Naive thymus-derived CD4-positive, alpha-beta T cell (primary cell): ENCODE data around the gene RBMS1. TPM values are rescaled to one million over a fixed set of nuclear protein-coding genes. Genes with fewer than 3 reads are reported as not detected.
A peak's percentile ranks its signal among the peaks of the same experiment; 100 is the strongest.

ENCODE experiments used
- ATAC-seq: fragments of 150-1000 bp; cut with Tn5 transposase; 2 replicates; pipeline ENCODE4 v1.10.0; 2021; ENCODE audit warnings: mild to moderate bottlenecking, moderate library complexity
- CTCF ChIA-PET: fragments of 350-600 bp; sonication (Branson Sonifier 250); formaldehyde crosslinking; loops from one replicate; lab custom pipeline; 2021; ENCODE audit warnings: antibody characterized with exemption; lab: Charles Lee
- POLR2A ChIA-PET: fragments of 350-600 bp; sonication (Branson Sonifier 250); formaldehyde crosslinking; loops from one replicate; lab custom pipeline; 2021; ENCODE audit warnings: antibody characterized with exemption, inconsistent platforms; lab: Charles Lee
- DNase-seq, 9 donors: peaks; one replicate each; pipeline versions ENCODE4 v3.0.0 to v3.0.0-alpha.2; 2020 to 2022; ENCODE audit warnings: mixed read lengths in 1 of 9
- H3K27ac ChIP-seq: one replicate; pipeline ENCODE4 v1.7.0; 2013; ENCODE audit warnings: mild to moderate bottlenecking, low read depth, low read length, moderate library complexity
- H3K27me3 ChIP-seq, 2 donors: one replicate each; pipeline ENCODE4 v1.7.0; 2013; ENCODE audit warnings: low read length in 2 of 2, mild to moderate bottlenecking in 2 of 2, moderate library complexity in 2 of 2; ENCODE audit not compliant: control insufficient read depth in 2 of 2, insufficient read depth in 2 of 2
- H3K36me3 ChIP-seq, 3 experiments: 1 replicate in 2 of 3; 2 replicates in 1 of 3; pipeline ENCODE4 v1.7.0; 2013; ENCODE audit warnings: low read length in 3 of 3, mild to moderate bottlenecking in 3 of 3, moderate library complexity in 1 of 3; ENCODE audit not compliant: insufficient read depth in 3 of 3, control insufficient read depth in 2 of 3
- H3K4me1 ChIP-seq, 2 donors: one replicate each; pipeline ENCODE4 v1.7.0; 2013; ENCODE audit warnings: low read length in 2 of 2, mild to moderate bottlenecking in 2 of 2, moderate library complexity in 1 of 2; ENCODE audit not compliant: control insufficient read depth in 2 of 2, insufficient read depth in 2 of 2
- H3K4me3 ChIP-seq: 2 replicates; pipeline ENCODE4 v1.7.0; 2013; ENCODE audit warnings: mild to moderate bottlenecking, low read length
- H3K9me3 ChIP-seq, 3 experiments: 1 replicate in 2 of 3; 2 replicates in 1 of 3; pipeline ENCODE4 v1.7.0; 2013; ENCODE audit warnings: low read length in 3 of 3; ENCODE audit not compliant: control insufficient read depth in 2 of 3
- H3K27ac Mint-ChIP-seq, 9 donors: one replicate each; pipeline ENCODE4 v1.8.0; 2020 to 2022; ENCODE audit warnings: mixed read lengths in 9 of 9, mild to moderate bottlenecking in 8 of 9, moderate library complexity in 5 of 9, inconsistent platforms in 2 of 9
- H3K27me3 Mint-ChIP-seq, 5 donors: one replicate each; pipeline ENCODE4 v1.8.0; 2021 to 2022; ENCODE audit warnings: mixed read lengths in 5 of 5, mild to moderate bottlenecking in 1 of 5
- H3K36me3 Mint-ChIP-seq, 5 donors: one replicate each; pipeline ENCODE4 v1.8.0; 2020 to 2022; ENCODE audit warnings: mixed read lengths in 5 of 5, mild to moderate bottlenecking in 3 of 5, inconsistent platforms in 1 of 5
- H3K4me1 Mint-ChIP-seq, 7 donors: one replicate each; pipeline ENCODE4 v1.8.0; 2020 to 2022; ENCODE audit warnings: mixed read lengths in 7 of 7, mild to moderate bottlenecking in 3 of 7, inconsistent platforms in 1 of 7
- H3K4me3 Mint-ChIP-seq, 10 donors: one replicate each; pipeline ENCODE4 v1.8.0; 2020 to 2022; ENCODE audit warnings: mild to moderate bottlenecking in 10 of 10, mixed read lengths in 10 of 10, moderate library complexity in 6 of 10, inconsistent platforms in 2 of 10
- H3K9me3 Mint-ChIP-seq, 11 donors: one replicate each; pipeline ENCODE4 v1.8.0; 2020 to 2022; ENCODE audit warnings: mixed read lengths in 11 of 11, mild to moderate bottlenecking in 4 of 11, inconsistent platforms in 1 of 11, moderate library complexity in 1 of 11
- intact Hi-C, 2 donors: fragments of 100-400 bp; cut with micrococcal nuclease; formaldehyde crosslinking; loops; one replicate each; pipeline ENCODE4 v1.15.1; 2023
- polyA plus RNA-seq, 2 donors: library from polyadenylated mRNA; unstranded; fragments of 300-500 nt; fragmentation: Illumina TruSeq; gene quantifications; one replicate each; pipeline ENCODE4 v1.2.3, GENCODE V29; 2021
- total RNA-seq, 6 experiments: library from RNA in 5 of 6; stranded (reverse) in 5 of 6; gene quantifications; 1 replicate in 5 of 6; 2 replicates in 1 of 6; pipeline ENCODE4 v1.2.3 and lab custom pipeline; 2021 to 2026

RBMS1 gene
- total and polyA plus RNA-seq, 7 experiments from 2014 or later, result 74.4 to 137 (median 119) TPM

- no peak for ATAC-seq
- no peak overlapping the region for H3K27ac ChIP-seq
- CTCF ChIA-PET, result interaction anchor here (0.6 kb wide), 1 partner anchor 582 kb away, joined by 3 read pairs; no protein-coding TSS in a partner anchor
- Mint-ChIP-seq H3K4me3 (peak overlapping the region in 1 of 10 donors; percentile 16), H3K4me1 (peaks cover 65 to 98% (median 91%) of the 10 kb centered on the region in 7 donors), H3K27ac (peak overlapping the region in 8 of 9 donors; percentile 2 to 87 (median 64)), H3K9me3 (peaks cover 0 to 2% (median 0%) of the 10 kb centered on the region in 11 donors), H3K36me3 (peaks cover 0 to 8% (median 0%) of the 10 kb centered on the region in 5 donors), H3K27me3 (no peaks in the 10 kb centered on the region)
- H3K27me3 ChIP-seq, result no peaks in the 10 kb centered on the region
- no peak for DNase-seq
- no peaks in the 10 kb centered on the region for H3K9me3 ChIP-seq
- peaks cover 32 to 37% of the 10 kb centered on the region in 2 donors for H3K4me1 ChIP-seq
- intact Hi-C loops, result loop anchor here in 1 of 2 donors (1.0 kb wide), 1 partner anchor 8 kb away; no protein-coding TSS in a partner anchor
- POLR2A ChIA-PET, result no interaction called here
- H3K4me3 ChIP-seq, result no peak overlapping the region
- H3K36me3 ChIP-seq, result no peaks in the 10 kb centered on the region
Observed at GRCh38 chr2:160335441-160335840, 158.2 kb downstream of the RBMS1 start.

GRCh38 chr2:160334028-160334741 lies 159.4 kb downstream of the RBMS1 start:
- H3K27ac Mint-ChIP-seq, result peak overlapping the region in 8 of 9 donors; percentile 33 to 89 (median 78)
- no peak for DNase-seq
- H3K36me3 ChIP-seq, result no peaks in the 10 kb centered on the region
- H3K4me3 ChIP-seq, result no peak overlapping the region
- H3K4me1 Mint-ChIP-seq, result peaks cover 68 to 98% (median 91%) of the 10 kb centered on the region in 7 donors
- H3K9me3 Mint-ChIP-seq, result peaks cover 0 to 2% (median 0%) of the 10 kb centered on the region in 11 donors
- H3K4me3 Mint-ChIP-seq, result peak overlapping the region in 6 of 10 donors; percentile 6 to 59 (median 40)
- no peak overlapping the region for H3K27ac ChIP-seq
- POLR2A ChIA-PET, result interaction anchor here (0.8 kb wide), 1 partner anchor 90 kb away, joined by 3 read pairs; no protein-coding TSS in a partner anchor
- intact Hi-C loops, result loop anchor here (1.0 to 5.0 kb wide), 3 partner anchors 9 to 318 kb away; no protein-coding TSS in a partner anchor
- ATAC-seq, result no peak
- H3K36me3 Mint-ChIP-seq, result peaks cover 0 to 16% (median 0%) of the 10 kb centered on the region in 5 donors
- CTCF ChIA-PET, result interaction anchor here (0.8 to 2.6 kb wide), 3 partner anchors 11 to 658 kb away, joined by 4 to 13 read pairs (median 5); no protein-coding TSS in a partner anchor
- H3K9me3 ChIP-seq, result no peaks in the 10 kb centered on the region
- no peaks in the 10 kb centered on the region for H3K27me3 Mint-ChIP-seq
- H3K27me3 ChIP-seq, result no peaks in the 10 kb centered on the region
- H3K4me1 ChIP-seq, result peaks cover 38 to 45% of the 10 kb centered on the region in 2 donors

DNA sequence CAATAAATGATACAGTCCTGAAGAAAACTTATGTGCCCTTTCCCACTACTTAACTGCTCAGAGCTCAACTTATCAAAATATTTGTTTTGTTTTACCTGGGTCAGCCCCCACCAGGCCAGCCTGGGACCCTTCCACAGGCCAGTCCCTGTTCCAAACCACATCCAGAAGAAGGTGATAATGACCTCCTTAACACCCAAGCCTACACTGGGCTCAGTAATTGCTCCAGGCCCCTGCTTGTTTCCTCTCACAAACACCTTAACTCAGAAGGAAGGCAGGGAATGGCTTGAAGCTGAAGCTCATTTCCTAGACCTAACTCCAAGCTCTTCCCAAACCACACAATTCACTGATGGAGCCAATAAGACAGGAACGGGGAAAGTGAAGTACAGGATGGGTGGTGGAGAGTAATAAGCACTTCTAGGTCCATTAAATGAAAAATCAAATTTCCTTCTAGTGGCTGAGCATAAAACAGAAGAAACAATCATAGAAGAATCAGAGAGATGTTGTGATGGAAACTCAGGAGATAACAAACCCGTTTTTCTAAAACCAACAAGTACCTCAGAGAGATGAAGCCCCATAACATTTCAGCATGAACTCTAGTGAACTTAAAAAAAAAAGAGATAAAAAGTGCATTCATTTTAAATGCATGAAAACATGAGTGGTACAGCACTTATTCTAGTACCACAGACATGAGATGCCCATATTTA lies 160.1 kb downstream of the RBMS1 start:
- ATAC-seq, result peak; percentile 56
- DNase-seq, result peak in 2 of 9 donors; percentile 31 to 42
- POLR2A ChIA-PET, result interaction anchor here (0.8 kb wide), 1 partner anchor 91 kb away, joined by 3 read pairs; no protein-coding TSS in a partner anchor
- Mint-ChIP-seq H3K9me3 (peaks cover 0 to 2% (median 0%) of the 10 kb centered on the region in 11 donors), H3K36me3 (peaks cover 0 to 16% (median 0%) of the 10 kb centered on the region in 5 donors), H3K27ac (peak overlapping the region; percentile 1 to 89 (median 77)), H3K4me3 (peak overlapping the region in 5 of 10 donors; percentile 9 to 45 (median 21)), H3K4me1 (peaks cover 65 to 98% (median 91%) of the 10 kb centered on the region in 7 donors), H3K27me3 (no peaks in the 10 kb centered on the region)
- Histone ChIP-seq H3K27me3 (no peaks in the 10 kb centered on the region), H3K4me3 (no peak overlapping the region), H3K4me1 (peaks cover 39 to 49% of the 10 kb centered on the region in 2 donors), H3K27ac (peak overlapping the region; percentile 34), H3K9me3 (no peaks in the 10 kb centered on the region), H3K36me3 (no peaks in the 10 kb centered on the region)
- intact Hi-C loops, result loop anchor here (1.0 to 5.0 kb wide), 5 partner anchors 8 to 319 kb away; no protein-coding TSS in a partner anchor
- CTCF ChIA-PET, result interaction anchor here (0.8 to 2.6 kb wide), 2 partner anchors 10 to 659 kb away, joined by 5 to 13 read pairs; no protein-coding TSS in a partner anchor

- Histone ChIP-seq H3K36me3 (no peaks in the 10 kb centered on the region), H3K4me3 (no peak overlapping the region), H3K27me3 (no peaks in the 10 kb centered on the region), H3K9me3 (no peaks in the 10 kb centered on the region), H3K27ac (no peak overlapping the region), H3K4me1 (peaks cover 39 to 57% of the 10 kb centered on the region in 2 donors)
- no peaks in the 10 kb centered on the region for H3K9me3 Mint-ChIP-seq
- H3K4me1 Mint-ChIP-seq, result peaks cover 68 to 98% (median 96%) of the 10 kb centered on the region in 7 donors
- ATAC-seq, result peak; percentile 66
- intact Hi-C loops, result loop anchor here (2.0 to 5.0 kb wide), 3 partner anchors 14 to 320 kb away; no protein-coding TSS in a partner anchor
- H3K4me3 Mint-ChIP-seq, result peak overlapping the region in 9 of 10 donors; percentile 29 to 69 (median 52)
- no peaks in the 10 kb centered on the region for H3K27me3 Mint-ChIP-seq
- peak in 4 of 9 donors; percentile 8 to 26 (median 16) for DNase-seq
- peak overlapping the region in 8 of 9 donors; percentile 0 to 90 (median 60) for H3K27ac Mint-ChIP-seq
- ChIA-PET CTCF (interaction anchor here (0.6 to 2.6 kb wide), 3 partner anchors 9 to 54 kb away, joined by 4 to 13 read pairs (median 5); no protein-coding TSS in a partner anchor), POLR2A (interaction anchor here (1.0 kb wide), 1 partner anchor 42 kb away, joined by 4 read pairs; no protein-coding TSS in a partner anchor)
- peaks cover 0 to 12% (median 0%) of the 10 kb centered on the region in 5 donors for H3K36me3 Mint-ChIP-seq
Observed at GRCh38 chr2:160332318-160332717, 161.3 kb downstream of the RBMS1 start.

DNA sequence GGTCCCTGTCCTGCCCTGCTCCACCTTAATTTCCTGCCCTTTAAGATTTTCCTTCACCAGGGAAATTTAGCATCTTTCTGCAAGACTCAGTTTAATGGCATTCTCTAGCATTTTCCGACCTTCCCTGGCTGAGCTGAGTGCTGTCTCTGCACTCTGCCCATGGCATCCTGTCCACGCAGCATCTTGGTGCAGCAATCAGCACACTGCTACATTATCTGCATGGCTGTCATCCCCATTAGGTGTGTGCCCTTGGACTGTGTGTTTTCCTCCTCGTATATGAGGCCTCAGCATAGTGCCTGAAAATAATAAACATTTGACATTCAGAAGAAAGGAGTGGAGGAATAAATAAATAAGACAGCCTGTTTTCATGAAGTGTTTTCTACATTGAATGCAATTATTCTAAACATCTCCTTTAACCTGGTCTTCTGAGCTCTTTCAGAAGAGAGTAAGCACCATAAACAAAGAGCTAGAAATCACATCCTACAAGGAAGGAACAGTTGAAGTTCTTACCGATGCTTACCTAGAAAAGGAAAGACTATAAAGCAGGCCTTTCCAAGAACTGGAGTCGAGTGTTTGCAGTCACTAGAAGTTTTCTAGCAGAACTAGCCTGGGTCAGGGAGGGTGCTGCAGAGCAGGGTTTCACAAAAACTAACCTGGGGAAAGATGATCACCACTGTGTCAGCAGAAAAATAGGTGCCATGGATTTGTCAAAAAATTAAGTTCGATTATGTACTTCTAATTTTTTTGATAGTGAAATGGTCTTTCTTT lies 162.2 kb downstream of the RBMS1 start:
- Mint-ChIP-seq H3K4me1 (peaks cover 71 to 100% (median 97%) of the 10 kb centered on the region in 7 donors), H3K27me3 (no peaks in the 10 kb centered on the region), H3K36me3 (peaks cover 0 to 16% (median 0%) of the 10 kb centered on the region in 5 donors), H3K27ac (peak overlapping the region in 8 of 9 donors; percentile 0 to 85 (median 65)), H3K4me3 (peak overlapping the region in 8 of 10 donors; percentile 18 to 64 (median 52)), H3K9me3 (no peaks in the 10 kb centered on the region)
- Histone ChIP-seq H3K9me3 (no peaks in the 10 kb centered on the region), H3K36me3 (no peaks in the 10 kb centered on the region), H3K27ac (no peak overlapping the region), H3K4me3 (no peak overlapping the region), H3K4me1 (peaks cover 39 to 62% of the 10 kb centered on the region in 2 donors), H3K27me3 (no peaks in the 10 kb centered on the region)
- ATAC-seq (no peak), DNase-seq (no peak)
- intact Hi-C loops, result loop anchor here (2.0 to 5.0 kb wide), 4 partner anchors 13 to 321 kb away; partner anchors contain the start of gene RBMS1 (in 1 of the 2)
- CTCF ChIA-PET, result interaction anchor here (0.7 to 1.3 kb wide), 3 partner anchors 21 to 79 kb away, joined by 3 to 4 read pairs (median 3); no protein-coding TSS in a partner anchor
- POLR2A ChIA-PET, result interaction anchor here (1.0 kb wide), 1 partner anchor 8 kb away, joined by 4 read pairs; no protein-coding TSS in a partner anchor
